Calu3 (cell line): Measurements from ENCODE around the gene MAP7. TPM values are rescaled to one million over a fixed set of nuclear protein-coding genes. Genes with fewer than 3 reads are reported as not detected.

Experiments
- BruUV-seq: library from RNA; stranded (reverse); fragments of 400-500 nt; replicated peaks from 2 replicates; lab custom pipeline; 2021; lab: Mats Ljungman, UMichigan
- CTCF ChIA-PET: fragments of 300-600 bp; sonication (Branson Sonifier 250); formaldehyde crosslinking; loops from one replicate; lab custom pipeline; 2022; ENCODE audit warnings: antibody characterized with exemption; lab: Charles Lee
- DNase-seq: peaks from one replicate; pipeline ENCODE4 v3.0.0; 2022
- H3K27ac Mint-ChIP-seq: one replicate; pipeline ENCODE4 v1.8.0; 2022; ENCODE audit warnings: mixed read lengths; ENCODE audit not compliant: unreplicated experiment
- H3K27me3 Mint-ChIP-seq: one replicate; pipeline ENCODE4 v1.8.0; 2022; ENCODE audit warnings: mixed read lengths; ENCODE audit not compliant: unreplicated experiment
- H3K36me3 Mint-ChIP-seq: one replicate; pipeline ENCODE4 v1.8.0; 2022; ENCODE audit warnings: mild to moderate bottlenecking, moderate library complexity, mixed read lengths; ENCODE audit not compliant: insufficient read depth, unreplicated experiment
- H3K4me1 Mint-ChIP-seq: one replicate; pipeline ENCODE4 v1.8.0; 2022; ENCODE audit warnings: mild to moderate bottlenecking, low read depth, mixed read lengths; ENCODE audit not compliant: unreplicated experiment
- H3K4me3 Mint-ChIP-seq: one replicate; pipeline ENCODE4 v1.8.0; 2022; ENCODE audit warnings: mild to moderate bottlenecking, low read depth, moderate library complexity, mixed read lengths; ENCODE audit not compliant: unreplicated experiment
- H3K9me3 Mint-ChIP-seq: one replicate; pipeline ENCODE4 v1.8.0; 2022; ENCODE audit warnings: low read depth, mixed read lengths; ENCODE audit not compliant: unreplicated experiment
- CTCF ChIP-seq: fragments of 200-600 bp; IDR thresholded peaks from one replicate; pipeline ENCODE4 v1.8.0; 2022; ENCODE audit warnings: antibody characterized with exemption; ENCODE audit not compliant: unreplicated experiment
- intact Hi-C: fragments of 100-400 bp; cut with micrococcal nuclease; formaldehyde crosslinking; loops from one replicate; pipeline ENCODE4 v1.10.0; 2022; ENCODE audit not compliant: unreplicated experiment
- total RNA-seq: library from RNA; stranded (reverse); gene quantifications from 2 replicates; pipeline ENCODE4 v1.2.3, GENCODE V29; 2022

MAP7 gene
- total RNA-seq, 1 experiment from 2014 or later, result 30.1 TPM

GRCh38 chr6:136446145-136446544, 104.1 kb downstream of the MAP7 start:
- H3K4me1 Mint-ChIP-seq, result no peaks in the 10 kb centered on the region
- H3K27me3 Mint-ChIP-seq, result no peaks in the 10 kb centered on the region
- CTCF ChIA-PET, result no interaction called here
- H3K4me3 Mint-ChIP-seq, result no peak overlapping the region
- no peaks in the 10 kb centered on the region for H3K9me3 Mint-ChIP-seq
- no peak overlapping the region for H3K27ac Mint-ChIP-seq
- BruUV-seq, result no TSS peak
- no peak for TF ChIP-seq CTCF
- intact Hi-C loops, result no loop called here
- DNase-seq, result no peak
- no peaks in the 10 kb centered on the region for H3K36me3 Mint-ChIP-seq

- intact Hi-C loops, result no loop called here
- Mint-ChIP-seq H3K36me3 (no peaks in the 10 kb centered on the region), H3K4me1 (peaks cover 11% of the 10 kb centered on the region), H3K4me3 (no peak overlapping the region), H3K9me3 (no peaks in the 10 kb centered on the region), H3K27me3 (no peaks in the 10 kb centered on the region), H3K27ac (no peak overlapping the region)
- no TSS peak for BruUV-seq
- CTCF ChIA-PET, result no interaction called here
- no peak for TF ChIP-seq CTCF
- no peak for DNase-seq
Measured at GRCh38 chr6:136445063-136445462, 105.2 kb downstream of the MAP7 start.

- CTCF ChIA-PET, result no interaction called here
- Mint-ChIP-seq H3K27ac (peak overlapping the region; percentile 79), H3K9me3 (no peaks in the 10 kb centered on the region), H3K36me3 (peaks cover 5% of the 10 kb centered on the region), H3K27me3 (no peaks in the 10 kb centered on the region), H3K4me1 (peaks cover 21% of the 10 kb centered on the region), H3K4me3 (peak overlapping the region; percentile 57)
- TF ChIP-seq CTCF, result no peak
- no peak for DNase-seq
- BruUV-seq, result no TSS peak
- intact Hi-C loops, result no loop called here
Measured at GRCh38 chr6:136440203-136440602, 110.0 kb downstream of the MAP7 start.

GRCh38 chr6:136439514-136440190, 110.6 kb downstream of the MAP7 start:
- TF ChIP-seq CTCF, result no peak
- intact Hi-C loops, result no loop called here
- no peaks in the 10 kb centered on the region for H3K9me3 Mint-ChIP-seq
- H3K27me3 Mint-ChIP-seq, result no peaks in the 10 kb centered on the region
- CTCF ChIA-PET, result no interaction called here
- H3K27ac Mint-ChIP-seq, result peak overlapping the region; percentile 79
- H3K4me3 Mint-ChIP-seq, result peak overlapping the region; percentile 57
- peaks cover 5% of the 10 kb centered on the region for H3K36me3 Mint-ChIP-seq
- BruUV-seq, result no TSS peak
- no peak for DNase-seq
- peaks cover 21% of the 10 kb centered on the region for H3K4me1 Mint-ChIP-seq
